IPS-18a (cell line): ENCODE data around the gene VSIG4.

Experiments used
- H3K27ac ChIP-seq: one replicate; pipeline ENCODE4 v1.5.1; 2013; ENCODE audit warnings: low read length
- H3K27me3 ChIP-seq: one replicate; pipeline ENCODE4 v1.6.1; 2013; ENCODE audit warnings: mild to moderate bottlenecking, low read length; ENCODE audit not compliant: control insufficient read depth, insufficient read depth
- H3K36me3 ChIP-seq: one replicate; pipeline ENCODE4 v1.6.1; 2013; ENCODE audit warnings: low read depth, low read length; ENCODE audit not compliant: control insufficient read depth
- H3K4me1 ChIP-seq: one replicate; pipeline ENCODE4 v1.6.1; 2013; ENCODE audit warnings: low read depth, low read length; ENCODE audit not compliant: control insufficient read depth
- H3K4me3 ChIP-seq: one replicate; pipeline ENCODE4 v1.5.1; 2013; ENCODE audit warnings: low read length
- H3K9ac ChIP-seq: one replicate; pipeline ENCODE4 v1.6.1; 2013; ENCODE audit warnings: mild to moderate bottlenecking, low read length, moderate library complexity
- H3K9me3 ChIP-seq: one replicate; pipeline ENCODE4 v1.6.1; 2013; ENCODE audit warnings: low read depth, low read length; ENCODE audit not compliant: control insufficient read depth

The VSIG4 gene

DNA sequence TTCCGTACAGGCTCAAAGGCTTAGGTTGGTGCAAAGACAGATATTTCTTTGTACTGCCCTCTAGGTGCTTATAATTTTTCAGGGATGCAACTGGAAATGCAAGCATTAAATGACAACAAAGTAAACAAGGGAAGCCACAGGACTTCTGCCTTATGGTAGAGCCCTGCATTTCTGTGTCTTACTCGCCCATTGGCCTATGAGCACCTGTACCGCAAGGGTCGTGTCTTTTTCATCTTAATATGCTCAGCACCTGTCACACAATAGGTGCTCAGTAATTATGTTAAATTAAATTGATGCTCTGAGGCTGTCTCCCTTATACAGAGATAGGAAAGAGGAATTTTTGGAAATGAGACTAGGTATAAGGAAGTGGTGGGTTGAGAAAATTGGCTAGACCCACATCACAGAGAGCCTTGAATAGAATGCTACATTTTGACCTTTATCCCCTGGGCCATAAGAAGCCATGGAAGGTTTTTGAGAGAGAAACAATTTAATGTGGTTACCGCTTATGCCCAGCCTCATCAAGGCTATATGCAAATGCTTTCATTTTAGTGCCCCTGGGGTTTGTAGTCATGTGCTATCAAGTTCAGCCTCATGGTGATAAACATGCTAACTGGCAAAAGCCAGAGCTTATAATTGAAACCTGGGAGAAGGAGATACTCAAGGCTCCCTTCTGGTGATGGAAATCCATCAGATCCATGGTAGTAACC is 16.3 kb downstream of the VSIG4 start:
- Histone ChIP-seq H3K27me3 (no peaks in the 10 kb centered on the region), H3K36me3 (no peaks in the 10 kb centered on the region), H3K9me3 (peaks cover 25% of the 10 kb centered on the region), H3K9ac (no peak overlapping the region), H3K27ac (no peak overlapping the region), H3K4me3 (no peak overlapping the region), H3K4me1 (no peaks in the 10 kb centered on the region)

DNA sequence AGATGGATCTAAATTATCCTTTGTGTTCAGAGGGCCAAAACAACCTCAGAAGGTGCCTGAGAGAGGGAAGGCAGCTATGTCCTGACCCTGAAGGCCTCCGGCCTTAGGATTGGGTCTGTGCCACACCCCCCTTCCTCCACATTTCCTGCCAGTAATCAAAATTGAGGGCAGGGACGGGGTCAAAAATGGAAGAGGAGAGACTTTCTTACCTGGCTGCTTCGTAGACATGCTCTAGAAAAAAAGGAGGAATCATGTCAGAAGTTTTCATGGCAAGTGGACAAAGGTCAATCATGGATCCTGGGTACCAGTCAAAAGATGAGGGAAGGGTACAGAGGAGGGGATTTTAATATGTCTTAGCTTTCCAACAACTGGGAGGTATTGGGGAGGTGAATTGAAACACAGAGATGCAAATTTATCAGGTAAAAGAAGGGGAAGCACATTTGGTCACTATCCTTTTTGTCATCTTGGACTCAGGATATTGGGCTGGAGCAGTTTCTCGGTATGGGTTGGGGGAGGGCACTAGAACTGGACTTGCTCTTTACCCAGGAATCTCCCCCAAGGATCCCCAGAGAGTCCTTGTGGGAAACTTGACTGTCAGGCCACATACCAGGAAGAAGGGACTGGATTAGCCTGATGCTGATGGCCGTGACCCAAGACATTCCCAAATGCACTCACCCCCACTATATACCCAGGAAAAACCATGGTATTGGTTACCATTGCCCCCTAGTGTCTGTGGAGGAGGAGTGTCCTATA is 17.1 kb downstream of the VSIG4 start:
- Histone ChIP-seq H3K4me3 (no peak overlapping the region), H3K27me3 (no peaks in the 10 kb centered on the region), H3K27ac (no peak overlapping the region), H3K9me3 (peaks cover 25% of the 10 kb centered on the region), H3K4me1 (no peaks in the 10 kb centered on the region), H3K9ac (no peak overlapping the region), H3K36me3 (no peaks in the 10 kb centered on the region)

DNA sequence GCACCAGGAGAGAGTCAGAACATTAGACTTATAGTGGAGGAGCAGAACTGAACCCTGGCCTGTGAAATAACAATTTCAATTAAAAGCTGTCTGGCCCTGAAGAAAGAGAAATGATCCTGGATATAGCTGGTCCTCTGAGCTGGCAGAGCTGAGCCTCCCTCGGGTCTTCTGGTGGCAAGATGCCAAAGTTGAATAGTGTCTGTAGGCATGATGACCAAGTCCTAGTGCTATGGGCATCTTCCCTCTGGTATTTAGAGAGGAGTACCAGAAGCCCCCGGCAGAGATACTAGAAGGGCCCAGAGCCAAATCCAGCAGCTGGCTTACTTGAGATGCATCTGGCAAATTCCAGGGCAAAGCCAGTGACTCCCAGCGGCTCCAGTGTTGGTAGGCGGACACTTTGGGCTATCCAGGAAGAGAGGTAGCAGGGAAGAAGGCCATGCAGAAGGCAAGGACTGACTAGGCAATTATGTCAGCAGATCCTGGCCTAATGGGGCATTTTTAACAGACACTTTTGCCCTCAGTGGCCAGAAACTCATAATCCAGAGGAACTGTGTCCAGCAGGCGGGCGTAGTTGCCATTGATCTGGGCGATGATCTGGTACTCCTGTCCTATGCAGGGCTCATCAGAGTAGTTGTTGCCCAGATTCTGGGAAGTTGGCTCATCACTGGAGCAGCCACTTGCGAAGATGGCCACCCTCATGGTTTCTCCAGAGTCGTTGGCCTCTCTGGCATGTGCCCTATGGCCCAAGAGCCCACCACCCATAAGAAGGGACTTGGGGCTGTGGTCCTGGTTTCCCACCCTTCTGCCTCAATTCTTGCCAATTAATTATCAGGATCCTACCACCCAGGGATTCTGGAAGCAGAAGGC is 17.9 kb downstream of the VSIG4 start:
- Histone ChIP-seq H3K4me3 (no peak overlapping the region), H3K4me1 (peaks cover 3% of the 10 kb centered on the region), H3K27me3 (no peaks in the 10 kb centered on the region), H3K27ac (no peak overlapping the region), H3K9me3 (peaks cover 25% of the 10 kb centered on the region), H3K36me3 (no peaks in the 10 kb centered on the region), H3K9ac (no peak overlapping the region)

DNA sequence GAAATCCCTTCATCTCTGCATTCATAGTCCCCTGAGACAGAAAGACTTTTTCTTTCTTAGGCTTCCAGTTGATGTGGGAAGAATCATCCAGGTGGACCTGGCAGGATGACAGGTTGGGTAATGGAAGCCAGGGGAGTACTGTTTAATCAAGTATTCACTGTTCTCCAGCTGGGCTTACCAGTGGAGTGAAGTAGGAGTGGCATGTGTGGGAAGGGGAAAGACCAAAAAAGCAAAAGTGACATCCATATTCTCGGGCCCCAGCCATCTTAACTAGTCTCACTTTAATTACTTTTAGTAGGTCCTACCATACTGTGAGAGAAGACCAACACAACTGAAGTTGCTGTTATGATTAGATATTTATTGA is 18.5 kb downstream of the VSIG4 start:
- Histone ChIP-seq H3K4me1 (peaks cover 3% of the 10 kb centered on the region), H3K4me3 (no peak overlapping the region), H3K9ac (no peak overlapping the region), H3K9me3 (peaks cover 25% of the 10 kb centered on the region), H3K27me3 (no peaks in the 10 kb centered on the region), H3K27ac (no peak overlapping the region), H3K36me3 (no peaks in the 10 kb centered on the region)

DNA sequence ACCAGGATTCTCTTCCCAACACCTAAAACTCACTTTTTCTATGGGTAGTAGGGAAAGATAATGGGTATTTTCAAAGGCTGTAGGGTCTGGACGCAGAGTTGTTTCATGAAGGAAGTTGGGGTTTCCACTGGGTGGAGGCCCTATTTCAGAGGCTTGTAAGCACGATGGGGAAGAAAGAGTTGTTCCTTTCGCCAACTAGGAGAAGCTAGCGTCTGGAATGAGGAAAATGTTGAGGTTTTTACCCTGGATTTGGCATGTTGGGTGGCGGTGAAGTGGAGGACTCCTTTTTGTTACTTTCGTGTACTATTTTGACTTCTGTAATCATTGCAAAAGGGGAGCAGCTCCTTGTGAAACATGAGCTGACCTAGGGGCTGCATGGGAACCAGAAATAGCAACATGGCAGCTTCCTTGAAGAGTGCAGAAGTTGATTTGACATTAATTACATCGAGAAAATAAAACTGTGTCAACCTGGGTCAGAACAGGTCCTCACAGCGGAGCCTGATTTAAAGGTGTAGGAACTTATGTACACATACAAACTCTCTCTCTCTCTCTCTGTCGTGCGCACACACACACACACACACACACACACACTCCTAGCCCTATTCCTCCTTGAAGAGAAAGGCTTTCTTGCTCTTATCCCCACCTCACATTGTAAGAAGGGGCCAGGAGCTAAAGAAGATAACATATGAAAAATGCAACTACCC is 19.1 kb downstream of the VSIG4 start:
- H3K9ac ChIP-seq, result no peak overlapping the region
- H3K4me1 ChIP-seq, result peaks cover 3% of the 10 kb centered on the region
- H3K9me3 ChIP-seq, result peaks cover 25% of the 10 kb centered on the region
- H3K36me3 ChIP-seq, result no peaks in the 10 kb centered on the region
- H3K4me3 ChIP-seq, result no peak overlapping the region
- no peak overlapping the region for H3K27ac ChIP-seq
- no peaks in the 10 kb centered on the region for H3K27me3 ChIP-seq

DNA sequence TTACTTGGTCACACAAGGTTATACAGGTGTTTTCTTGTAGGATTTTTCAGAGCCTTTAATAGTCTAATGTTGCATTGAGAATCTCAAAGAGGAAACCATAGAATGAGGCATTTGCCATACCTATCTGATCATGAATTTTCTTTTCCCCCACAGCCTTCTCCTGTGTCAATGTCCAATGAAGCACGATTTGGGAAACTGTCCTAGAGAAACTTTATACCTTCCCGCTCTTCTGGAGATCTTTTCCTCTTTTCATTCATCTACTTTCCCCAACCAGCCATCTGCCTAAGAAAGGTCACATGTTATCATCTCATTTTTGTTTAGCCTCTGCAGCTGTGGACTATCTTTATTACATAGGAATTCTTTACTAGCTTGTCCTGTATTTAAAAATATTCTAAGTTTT is 19.9 kb downstream of the VSIG4 start:
- H3K27ac ChIP-seq, result no peak overlapping the region
- peaks cover 3% of the 10 kb centered on the region for H3K4me1 ChIP-seq
- no peak overlapping the region for H3K4me3 ChIP-seq
- H3K9me3 ChIP-seq, result peaks cover 23% of the 10 kb centered on the region
- no peak overlapping the region for H3K9ac ChIP-seq
- H3K27me3 ChIP-seq, result no peaks in the 10 kb centered on the region
- no peaks in the 10 kb centered on the region for H3K36me3 ChIP-seq

DNA sequence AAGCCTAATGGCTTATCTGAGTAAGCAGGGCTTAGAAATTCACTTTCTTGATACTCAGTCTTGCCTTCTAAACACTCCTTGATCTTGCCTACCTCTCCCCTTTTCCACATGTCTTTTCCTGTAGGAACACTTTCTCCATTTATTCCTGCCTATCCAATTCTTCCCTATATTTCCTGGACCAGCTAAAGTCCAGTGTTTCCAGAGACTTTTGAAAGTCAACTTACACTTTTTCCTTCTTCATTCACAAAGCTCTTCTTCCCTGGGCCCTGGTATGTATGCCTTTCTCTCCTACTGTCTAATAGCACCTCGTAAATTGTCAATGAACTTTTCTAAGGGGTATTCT is 20.6 kb downstream of the VSIG4 start:
- Histone ChIP-seq H3K9ac (no peak overlapping the region), H3K36me3 (no peaks in the 10 kb centered on the region), H3K27me3 (no peaks in the 10 kb centered on the region), H3K9me3 (peaks cover 23% of the 10 kb centered on the region), H3K4me1 (peaks cover 3% of the 10 kb centered on the region), H3K4me3 (no peak overlapping the region), H3K27ac (no peak overlapping the region)

DNA sequence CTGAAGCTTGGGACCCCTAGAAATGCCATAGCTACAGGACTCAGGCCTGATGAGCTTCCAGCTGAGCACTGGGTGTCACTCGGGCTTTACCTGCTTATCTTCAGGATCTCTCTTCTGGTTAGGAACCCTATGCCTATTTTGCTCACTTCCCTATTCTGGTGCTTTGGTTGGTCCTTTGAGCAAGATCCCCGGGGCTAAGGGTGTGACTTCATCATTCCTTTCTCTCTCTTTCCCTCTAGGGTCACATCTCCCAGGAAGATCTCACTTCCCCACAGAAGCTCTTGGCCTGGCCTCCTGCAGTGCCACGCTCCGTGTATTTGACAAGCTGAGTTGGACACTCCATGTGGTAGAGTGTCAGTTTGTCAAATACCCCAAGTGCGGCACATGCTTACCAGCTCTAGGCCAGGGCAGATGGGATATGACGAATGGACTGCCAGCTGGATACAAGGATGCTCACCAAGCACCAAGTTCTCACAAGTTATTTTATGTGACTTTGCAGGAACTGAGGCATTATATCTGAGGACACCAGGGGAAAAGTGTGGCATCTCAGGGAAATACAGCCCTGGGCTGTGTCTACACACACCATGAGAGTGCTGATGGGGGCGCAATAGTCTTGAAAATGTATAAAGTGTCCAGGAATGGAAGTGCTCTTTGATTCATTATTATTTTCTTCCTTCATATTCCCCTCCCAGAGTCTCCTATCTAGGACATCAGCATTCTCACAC is 21.1 kb downstream of the VSIG4 start:
- Histone ChIP-seq H3K4me3 (no peak overlapping the region), H3K27me3 (no peaks in the 10 kb centered on the region), H3K9me3 (peaks cover 24% of the 10 kb centered on the region), H3K36me3 (no peaks in the 10 kb centered on the region), H3K9ac (no peak overlapping the region), H3K27ac (no peak overlapping the region), H3K4me1 (peaks cover 3% of the 10 kb centered on the region)

DNA sequence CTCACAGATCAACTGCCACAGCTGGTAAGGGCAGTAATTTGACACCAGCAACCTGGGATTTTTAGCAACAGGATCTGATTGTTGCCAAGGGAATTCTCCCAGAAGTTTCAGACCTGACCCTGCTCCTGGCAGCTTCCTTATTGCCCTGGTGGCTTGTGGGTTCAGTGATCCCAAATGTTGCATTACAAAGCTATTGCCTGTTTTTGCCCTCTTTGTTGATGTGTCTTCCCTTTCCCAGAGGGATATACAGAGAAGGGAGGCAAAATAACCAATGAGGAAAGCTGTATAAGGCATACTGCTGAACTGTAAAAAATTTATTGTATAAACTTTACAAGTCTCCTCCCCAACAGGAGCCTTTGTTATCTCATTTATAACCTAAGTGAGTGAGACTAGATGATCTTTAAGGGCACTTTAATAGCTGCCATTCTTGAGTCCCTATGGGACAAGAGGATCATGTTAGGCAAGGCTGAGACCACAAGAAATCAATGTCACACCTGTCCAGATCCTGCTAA is 22.2 kb downstream of the VSIG4 start:
- H3K27ac ChIP-seq, result no peak overlapping the region
- peaks cover 3% of the 10 kb centered on the region for H3K4me1 ChIP-seq
- H3K4me3 ChIP-seq, result no peak overlapping the region
- peaks cover 16% of the 10 kb centered on the region for H3K9me3 ChIP-seq
- no peaks in the 10 kb centered on the region for H3K36me3 ChIP-seq
- no peak overlapping the region for H3K9ac ChIP-seq
- no peaks in the 10 kb centered on the region for H3K27me3 ChIP-seq

DNA sequence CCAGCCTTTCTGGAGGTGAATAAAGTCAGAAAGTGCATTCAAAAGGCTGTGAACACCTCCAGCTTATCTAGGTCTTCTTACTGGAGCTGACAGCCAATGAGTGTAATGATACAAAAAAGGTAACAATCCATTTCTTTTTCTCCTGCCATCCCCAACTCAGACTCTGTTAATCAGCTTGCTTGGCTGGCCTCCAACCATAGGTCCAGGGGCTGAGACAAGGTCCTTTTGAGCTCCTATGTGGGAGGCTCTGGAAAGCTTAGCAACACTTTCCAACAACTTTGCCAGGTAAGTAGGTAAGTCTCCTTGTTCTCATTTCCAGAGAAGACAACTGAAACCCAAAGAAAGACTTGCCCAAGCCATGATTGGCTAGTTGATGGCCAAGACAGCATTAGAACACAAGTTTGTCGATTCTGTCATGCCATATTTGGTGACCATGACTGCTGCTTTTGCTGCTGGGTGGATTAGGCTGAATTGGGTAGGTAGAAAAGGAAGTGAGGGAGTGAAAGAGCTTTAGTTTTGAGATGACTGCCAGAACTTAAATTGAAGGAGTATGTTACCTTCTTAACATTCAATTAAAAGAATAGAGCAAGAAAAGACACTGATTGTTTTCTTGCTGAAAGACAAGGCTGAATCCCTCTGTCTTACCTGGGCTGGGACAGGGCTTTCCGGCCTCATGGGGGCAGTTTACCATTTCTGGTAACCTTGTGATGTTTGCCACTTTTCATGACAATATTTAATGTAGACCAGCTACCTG is 22.8 kb downstream of the VSIG4 start:
- Histone ChIP-seq H3K9me3 (peaks cover 11% of the 10 kb centered on the region), H3K4me1 (peaks cover 3% of the 10 kb centered on the region), H3K4me3 (no peak overlapping the region), H3K36me3 (no peaks in the 10 kb centered on the region), H3K27me3 (no peaks in the 10 kb centered on the region), H3K27ac (no peak overlapping the region), H3K9ac (no peak overlapping the region)
